ENCODE data around the gene COTL1.

DNA sequence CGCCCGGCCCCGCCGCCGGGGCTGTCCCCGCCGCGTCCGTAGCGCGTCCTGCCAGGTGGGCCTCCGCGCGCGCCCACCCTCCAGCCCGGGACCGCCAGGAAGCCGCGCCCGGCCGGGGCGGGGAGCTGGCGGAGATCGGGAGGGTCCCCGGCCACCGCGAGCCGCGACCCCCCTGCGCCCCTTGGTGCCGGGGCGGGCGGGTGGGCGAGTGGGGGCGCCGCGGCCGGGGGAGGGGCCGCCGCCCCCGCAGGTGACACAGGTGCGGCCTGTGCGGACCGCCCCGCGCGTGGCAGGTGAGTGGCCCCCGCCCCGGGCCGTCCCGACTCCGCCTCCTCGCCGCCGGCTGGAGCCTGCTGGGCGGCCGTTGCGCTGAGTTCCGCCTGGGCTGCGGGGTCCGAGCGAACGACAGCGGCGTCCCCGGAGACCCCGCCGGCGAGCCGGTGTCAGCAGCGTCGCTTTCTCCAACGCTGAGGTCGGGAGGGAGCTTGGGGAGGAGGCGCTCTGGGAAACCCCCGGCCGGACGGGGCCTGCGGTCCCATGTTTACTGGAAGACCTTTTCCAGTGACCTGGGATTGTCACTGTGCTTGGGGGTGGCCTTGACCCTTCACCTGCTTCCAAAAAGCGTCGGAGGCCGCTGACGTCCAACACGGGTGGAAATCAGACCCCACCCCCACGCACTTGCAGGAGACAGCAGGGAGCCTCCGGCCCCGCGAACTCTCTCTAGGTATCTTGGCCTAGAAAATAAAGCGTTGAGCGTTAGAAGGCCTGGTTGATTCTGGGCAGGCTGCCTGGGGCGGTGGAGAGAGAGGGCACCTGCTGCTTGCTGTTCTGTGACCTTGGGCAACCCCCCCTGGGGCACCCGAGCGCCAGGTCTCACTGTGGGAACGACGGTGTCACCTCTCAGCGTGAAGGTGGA lies 31.0 kb upstream of the COTL1 start:
- TF ChIP-seq, protein P1, sequence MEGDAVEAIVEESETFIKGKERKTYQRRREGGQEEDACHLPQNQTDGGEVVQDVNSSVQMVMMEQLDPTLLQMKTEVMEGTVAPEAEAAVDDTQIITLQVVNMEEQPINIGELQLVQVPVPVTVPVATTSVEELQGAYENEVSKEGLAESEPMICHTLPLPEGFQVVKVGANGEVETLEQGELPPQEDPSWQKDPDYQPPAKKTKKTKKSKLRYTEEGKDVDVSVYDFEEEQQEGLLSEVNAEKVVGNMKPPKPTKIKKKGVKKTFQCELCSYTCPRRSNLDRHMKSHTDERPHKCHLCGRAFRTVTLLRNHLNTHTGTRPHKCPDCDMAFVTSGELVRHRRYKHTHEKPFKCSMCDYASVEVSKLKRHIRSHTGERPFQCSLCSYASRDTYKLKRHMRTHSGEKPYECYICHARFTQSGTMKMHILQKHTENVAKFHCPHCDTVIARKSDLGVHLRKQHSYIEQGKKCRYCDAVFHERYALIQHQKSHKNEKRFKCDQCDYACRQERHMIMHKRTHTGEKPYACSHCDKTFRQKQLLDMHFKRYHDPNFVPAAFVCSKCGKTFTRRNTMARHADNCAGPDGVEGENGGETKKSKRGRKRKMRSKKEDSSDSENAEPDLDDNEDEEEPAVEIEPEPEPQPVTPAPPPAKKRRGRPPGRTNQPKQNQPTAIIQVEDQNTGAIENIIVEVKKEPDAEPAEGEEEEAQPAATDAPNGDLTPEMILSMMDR (conservative IDR thresholded peaks at IDR 0.05 in 1 of 2, IDR thresholded peaks at IDR 0.05 in 1 of 2; ENCODE audit: extremely low read depth in 1 of 2, insufficient read depth in 1 of 2, low read depth in 1 of 2, low read length in 2 of 2), result no peak
- TF ChIP-seq EZH2 (IDR thresholded peaks at IDR 0.05; ENCODE audit: borderline replicate concordance, low read length), result no peak
